Measurements from ENCODE around the gene OR1E1.
A peak's percentile ranks its signal among the peaks of the same experiment; 100 is the strongest.
"Not testable (repeated sequence)": the region's sequence is repeated elsewhere in the genome, so short reads cannot be mapped to it uniquely, and the experiment has no call there.

The OR1E1 gene

GRCh38 chr17:3398310-3398709, at the start of gene OR1E1:
Gene OR1E1 (minus strand): TSS chr17:3398410. CDS start chr17:3398410, 0 bp downstream.
- no peak for DNase-seq

- DNase-seq: peak in 1 of 58 donors; percentile 0
These were observed 49.4 kb upstream of the OR1E1 start for GRCh38 chr17:3447625-3448024.

GRCh38 chr17:3440451-3440850, 42.2 kb upstream of the OR1E1 start:
- no peak for DNase-seq

GRCh38 chr17:3438368-3438767, 40.2 kb upstream of the OR1E1 start:
- no peak for DNase-seq

GRCh38 chr17:3433741-3434140, 35.5 kb upstream of the OR1E1 start, which contains the start of gene OR1E2:
Gene OR1E2 (minus strand): TSS chr17:3433841. CDS start chr17:3433841, 0 bp downstream.
- DNase-seq: no peak

- peak in 5 of 58 donors; percentile 1 to 28 (median 2) for DNase-seq
These were observed 35.0 kb upstream of the OR1E1 start for GRCh38 chr17:3433215-3433614.

- no peak for DNase-seq
These were observed 20.0 kb upstream of the OR1E1 start for GRCh38 chr17:3418222-3418621.

- no peak for DNase-seq
These were observed 17.4 kb upstream of the OR1E1 start for GRCh38 chr17:3415610-3416009.

GRCh38 chr17:3412216-3412615, 14.0 kb upstream of the OR1E1 start:
- not testable (repeated sequence) for DNase-seq

- DNase-seq: no peak
These were observed 12.9 kb upstream of the OR1E1 start, which contains the start of gene OR3A3 for GRCh38 chr17:3411070-3411469. Gene OR3A3 (plus strand): TSS chr17:3411370.

- not testable (repeated sequence) for DNase-seq
These were observed 5.6 kb upstream of the OR1E1 start for GRCh38 chr17:3403856-3404255.

- DNase-seq: no peak
These were observed 3.6 kb upstream of the OR1E1 start for GRCh38 chr17:3401786-3402185.

- no peak for DNase-seq
These were observed 1.8 kb upstream of the OR1E1 start for GRCh38 chr17:3400055-3400454.

- DNase-seq: not testable (repeated sequence)
These were observed 409 bp downstream of the OR1E1 start for GRCh38 chr17:3397801-3398200.

- DNase-seq: no peak
These were observed 8.4 kb downstream of the OR1E1 start for GRCh38 chr17:3389791-3390190.

GRCh38 chr17:3385869-3386816, 12.1 kb downstream of the OR1E1 start, which contains the start of gene OR3A2:
Gene OR3A2 (minus strand): TSS chr17:3386308.
- peak in 1 of 58 donors; percentile 4 for DNase-seq

- DNase-seq: no peak
These were observed 16.3 kb downstream of the OR1E1 start for GRCh38 chr17:3381957-3382356.

- DNase-seq: no peak
These were observed 19.9 kb downstream of the OR1E1 start for GRCh38 chr17:3378321-3378720.

- DNase-seq: not testable (repeated sequence)
These were observed 27.0 kb downstream of the OR1E1 start for GRCh38 chr17:3371167-3371566.
